RWPE2 (cell line): ENCODE results near the gene MRPL57.
"Not testable (repeated sequence)": the region's sequence is repeated elsewhere in the genome, so short reads cannot be mapped to it uniquely, and the experiment has no call there.

ENCODE experiments used
- ATAC-seq: fragments of 200-7000 bp; cut with Tn5 transposase; 3 replicates; pipeline ENCODE4 v1.9.1; 2021; ENCODE audit warnings: low read depth
- DNase-seq: peaks from one replicate; pipeline ENCODE4 v3.0.0-alpha.2; 2020; ENCODE audit warnings: low spot score
- H3K27ac ChIP-seq: fragments of 450-650 bp; 2 replicates; pipeline ENCODE4 v1.5.1; 2017; ENCODE audit warnings: mild to moderate bottlenecking; ENCODE audit not compliant: poor library complexity, severe bottlenecking
- H3K27me3 ChIP-seq: fragments of 250-450 bp; sonication (Bioruptor Pico); 2 replicates; pipeline ENCODE4 v1.5.1; 2021; ENCODE audit warnings: mild to moderate bottlenecking, moderate library complexity; ENCODE audit not compliant: insufficient read depth, poor library complexity, severe bottlenecking
- H3K36me3 ChIP-seq: fragments of 250-450 bp; sonication (Bioruptor Pico); 2 replicates; pipeline ENCODE4 v1.5.1; 2020; ENCODE audit warnings: low read depth, mild to moderate bottlenecking, moderate library complexity
- H3K4me1 ChIP-seq: fragments of 250-450 bp; sonication (Bioruptor Pico); 2 replicates; pipeline ENCODE4 v1.5.1; 2021; ENCODE audit warnings: mild to moderate bottlenecking, moderate library complexity; ENCODE audit not compliant: insufficient read depth, poor library complexity, severe bottlenecking
- H3K4me3 ChIP-seq: fragments of 250-450 bp; sonication (Bioruptor Pico); 2 replicates; pipeline ENCODE4 v1.5.1; 2021; ENCODE audit warnings: mild to moderate bottlenecking, moderate library complexity; ENCODE audit not compliant: severe bottlenecking
- H3K9me3 ChIP-seq: fragments of 250-450 bp; sonication (Bioruptor Pico); 2 replicates; pipeline ENCODE4 v1.5.1; 2021; ENCODE audit warnings: mild to moderate bottlenecking, moderate library complexity; ENCODE audit not compliant: severe bottlenecking
- TF ChIP-seq, protein P1 (sequence below): fragments of 450-650 bp; IDR thresholded peaks from one replicate; pipeline ENCODE4 v1.5.1; 2017; ENCODE audit warnings: mild to moderate bottlenecking, moderate library complexity; ENCODE audit not compliant: poor library complexity, severe bottlenecking

MRPL57 gene

DNA sequence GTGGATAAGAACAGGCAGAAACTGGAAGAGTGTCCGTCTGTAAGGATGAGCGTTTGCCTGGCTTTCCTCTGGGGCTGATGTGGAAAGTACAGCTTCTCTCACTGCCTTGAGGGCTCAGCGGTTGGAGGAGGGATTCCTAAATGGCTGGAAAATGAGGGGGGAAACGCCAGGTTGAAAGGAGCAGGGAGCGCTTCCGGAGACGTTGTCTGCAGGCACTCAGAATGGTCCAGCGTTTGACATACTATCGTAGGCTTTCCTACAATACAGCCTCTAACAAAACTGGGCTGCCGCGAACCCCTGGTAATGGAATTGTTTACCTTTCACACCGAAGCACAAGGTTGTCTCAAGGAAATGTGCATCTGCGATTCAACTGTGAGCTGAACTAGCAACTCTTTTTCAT lies 39.9 kb downstream of the MRPL57 start:
- Histone ChIP-seq H3K4me1 (no peaks in the 10 kb centered on the region), H3K27ac (no peak overlapping the region), H3K27me3 (no peaks in the 10 kb centered on the region)

DNA sequence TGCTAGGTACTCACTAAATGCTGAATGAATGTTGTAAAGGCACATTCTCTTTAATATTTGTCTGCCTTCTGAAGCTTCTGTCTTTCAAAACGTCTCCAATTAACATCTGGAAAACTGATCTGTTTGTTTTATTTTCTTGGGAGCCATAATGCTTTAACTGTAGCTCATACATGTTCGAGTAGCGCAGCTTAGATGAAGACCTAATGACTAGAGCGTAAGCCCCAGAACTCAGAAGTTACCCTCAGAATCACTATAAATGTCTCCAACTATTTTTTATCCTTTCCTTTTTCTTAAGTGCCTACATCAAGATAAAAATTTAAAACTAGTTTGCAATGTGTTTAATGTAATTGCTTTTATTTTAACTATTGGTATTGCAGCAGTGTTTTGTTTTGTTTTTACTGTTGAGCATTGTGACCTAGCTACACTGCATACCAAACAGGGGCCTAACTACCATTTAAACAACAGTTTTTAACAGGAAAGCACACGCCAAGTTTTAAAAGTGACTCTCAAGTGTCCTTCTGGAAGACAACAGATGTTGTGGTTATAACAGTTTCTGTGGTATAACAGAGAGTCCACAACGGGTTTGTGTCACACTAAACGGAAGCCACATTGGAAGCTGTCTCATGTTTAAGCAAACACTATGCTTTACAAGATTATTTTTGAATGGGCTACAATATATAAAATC lies 42.0 kb downstream of the MRPL57 start:
- no peak; the same call in 2 of the 3 replicates for ATAC-seq
- H3K27me3 ChIP-seq = no peaks in the 10 kb centered on the region
- no peaks in the 10 kb centered on the region for H3K4me1 ChIP-seq
- no peaks in the 10 kb centered on the region for H3K36me3 ChIP-seq
- TF ChIP-seq, protein P1, sequence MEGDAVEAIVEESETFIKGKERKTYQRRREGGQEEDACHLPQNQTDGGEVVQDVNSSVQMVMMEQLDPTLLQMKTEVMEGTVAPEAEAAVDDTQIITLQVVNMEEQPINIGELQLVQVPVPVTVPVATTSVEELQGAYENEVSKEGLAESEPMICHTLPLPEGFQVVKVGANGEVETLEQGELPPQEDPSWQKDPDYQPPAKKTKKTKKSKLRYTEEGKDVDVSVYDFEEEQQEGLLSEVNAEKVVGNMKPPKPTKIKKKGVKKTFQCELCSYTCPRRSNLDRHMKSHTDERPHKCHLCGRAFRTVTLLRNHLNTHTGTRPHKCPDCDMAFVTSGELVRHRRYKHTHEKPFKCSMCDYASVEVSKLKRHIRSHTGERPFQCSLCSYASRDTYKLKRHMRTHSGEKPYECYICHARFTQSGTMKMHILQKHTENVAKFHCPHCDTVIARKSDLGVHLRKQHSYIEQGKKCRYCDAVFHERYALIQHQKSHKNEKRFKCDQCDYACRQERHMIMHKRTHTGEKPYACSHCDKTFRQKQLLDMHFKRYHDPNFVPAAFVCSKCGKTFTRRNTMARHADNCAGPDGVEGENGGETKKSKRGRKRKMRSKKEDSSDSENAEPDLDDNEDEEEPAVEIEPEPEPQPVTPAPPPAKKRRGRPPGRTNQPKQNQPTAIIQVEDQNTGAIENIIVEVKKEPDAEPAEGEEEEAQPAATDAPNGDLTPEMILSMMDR = no peak
- H3K27ac ChIP-seq = no peak overlapping the region
- DNase-seq = no peak
- H3K9me3 ChIP-seq = no peaks in the 10 kb centered on the region
- no peak overlapping the region for H3K4me3 ChIP-seq

More for the DNA sequence above, 39.9 kb downstream of the MRPL57 start:
- no peak for ATAC-seq
- TF ChIP-seq, protein P1 = no peak
- DNase-seq = no peak
- H3K36me3 ChIP-seq = no peaks in the 10 kb centered on the region
- no peak overlapping the region for H3K4me3 ChIP-seq
- H3K9me3 ChIP-seq = no peaks in the 10 kb centered on the region

DNA sequence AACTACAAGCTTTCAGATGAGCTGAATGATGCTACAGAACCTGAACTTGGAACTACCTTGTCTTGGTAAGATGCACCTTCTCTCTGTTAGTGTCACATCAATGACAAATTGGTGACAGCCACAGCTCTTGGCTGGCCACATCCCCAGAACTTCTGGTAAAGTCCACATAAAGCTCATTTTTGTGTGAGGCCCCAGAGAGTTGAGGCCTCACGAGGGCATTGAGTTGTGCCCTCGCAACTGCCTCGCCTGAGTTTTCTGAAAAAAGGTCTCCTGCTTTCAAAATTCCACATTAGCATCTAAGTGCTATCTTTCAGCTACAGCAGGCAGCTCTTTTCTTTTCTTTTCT lies 42.6 kb downstream of the MRPL57 start:
- Histone ChIP-seq H3K27me3 (no peaks in the 10 kb centered on the region), H3K36me3 (no peaks in the 10 kb centered on the region), H3K4me3 (no peak overlapping the region), H3K9me3 (no peaks in the 10 kb centered on the region), H3K4me1 (no peaks in the 10 kb centered on the region), H3K27ac (no peak overlapping the region)
- DNase-seq (no peak), ATAC-seq (no peak)
- TF ChIP-seq, protein P1 = no peak

DNA sequence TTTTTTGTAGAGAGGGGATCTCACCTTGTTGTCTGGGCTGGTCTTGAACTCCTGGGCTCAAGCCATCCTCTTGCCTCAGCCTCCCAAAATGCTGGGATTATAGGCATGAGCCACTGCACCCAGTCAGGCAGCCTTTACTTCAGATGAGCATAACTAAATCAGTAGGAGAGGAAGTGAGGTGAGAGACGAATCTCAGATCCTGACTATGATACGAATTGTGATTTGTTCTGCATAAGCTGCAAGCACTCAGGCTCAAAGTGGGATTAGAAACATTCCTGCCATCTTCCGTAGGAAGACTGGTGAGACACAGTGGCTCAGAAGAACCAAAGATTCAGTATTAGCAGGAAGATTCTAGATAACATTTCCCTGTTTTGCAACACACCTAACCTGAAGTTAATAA lies 43.3 kb downstream of the MRPL57 start:
- H3K4me3 ChIP-seq, H3K9me3 ChIP-seq, H3K36me3 ChIP-seq, DNase-seq, H3K27me3 ChIP-seq, ATAC-seq, H3K4me1 ChIP-seq, H3K27ac ChIP-seq: not testable (repeated sequence)

DNA sequence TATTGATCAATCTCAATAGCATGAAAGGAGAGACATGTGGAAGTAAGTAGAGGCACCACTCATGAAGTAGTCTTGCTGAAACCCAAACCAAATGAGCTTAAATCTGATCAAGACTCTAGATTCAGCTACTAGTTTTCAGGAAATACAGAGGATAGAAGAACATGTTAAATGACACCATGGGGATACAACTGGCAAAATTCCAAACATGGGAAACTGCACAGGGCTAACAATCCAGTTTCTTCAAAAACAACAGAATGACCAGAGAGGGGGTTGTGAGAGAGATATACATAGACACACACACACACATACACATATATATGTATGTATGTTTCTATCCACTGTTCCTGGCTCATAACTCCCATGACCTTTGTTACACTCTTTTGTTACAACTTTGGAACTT lies 44.8 kb downstream of the MRPL57 start:
- Histone ChIP-seq H3K27ac (no peak overlapping the region), H3K9me3 (no peaks in the 10 kb centered on the region), H3K4me3 (no peak overlapping the region), H3K27me3 (no peaks in the 10 kb centered on the region), H3K4me1 (no peaks in the 10 kb centered on the region), H3K36me3 (no peaks in the 10 kb centered on the region)
- no peak for ATAC-seq
- TF ChIP-seq, protein P1 = no peak
- no peak for DNase-seq
